NCI-H146 treated with DMSO at 0.1 percent for 48 hours (cell line): ENCODE results near the gene TEP1.
"Not testable (repeated sequence)": the region's sequence is repeated elsewhere in the genome, so short reads cannot be mapped to it uniquely, and the experiment has no call there.

ENCODE experiments used
- DNase-seq: peaks from one replicate; lab custom pipeline; 2025; ENCODE audit not compliant: unreplicated experiment; lab: John Stamatoyannopoulos, UW

The TEP1 gene

GRCh38 chr14:20412876-20413743, at the start of gene TEP1:
Gene TEP1, minus strand, starts transcription at chr14:20413501. Its CDS starts 5,062 bp downstream, at chr14:20408439.
- peak; percentile 55 for DNase-seq

DNA sequence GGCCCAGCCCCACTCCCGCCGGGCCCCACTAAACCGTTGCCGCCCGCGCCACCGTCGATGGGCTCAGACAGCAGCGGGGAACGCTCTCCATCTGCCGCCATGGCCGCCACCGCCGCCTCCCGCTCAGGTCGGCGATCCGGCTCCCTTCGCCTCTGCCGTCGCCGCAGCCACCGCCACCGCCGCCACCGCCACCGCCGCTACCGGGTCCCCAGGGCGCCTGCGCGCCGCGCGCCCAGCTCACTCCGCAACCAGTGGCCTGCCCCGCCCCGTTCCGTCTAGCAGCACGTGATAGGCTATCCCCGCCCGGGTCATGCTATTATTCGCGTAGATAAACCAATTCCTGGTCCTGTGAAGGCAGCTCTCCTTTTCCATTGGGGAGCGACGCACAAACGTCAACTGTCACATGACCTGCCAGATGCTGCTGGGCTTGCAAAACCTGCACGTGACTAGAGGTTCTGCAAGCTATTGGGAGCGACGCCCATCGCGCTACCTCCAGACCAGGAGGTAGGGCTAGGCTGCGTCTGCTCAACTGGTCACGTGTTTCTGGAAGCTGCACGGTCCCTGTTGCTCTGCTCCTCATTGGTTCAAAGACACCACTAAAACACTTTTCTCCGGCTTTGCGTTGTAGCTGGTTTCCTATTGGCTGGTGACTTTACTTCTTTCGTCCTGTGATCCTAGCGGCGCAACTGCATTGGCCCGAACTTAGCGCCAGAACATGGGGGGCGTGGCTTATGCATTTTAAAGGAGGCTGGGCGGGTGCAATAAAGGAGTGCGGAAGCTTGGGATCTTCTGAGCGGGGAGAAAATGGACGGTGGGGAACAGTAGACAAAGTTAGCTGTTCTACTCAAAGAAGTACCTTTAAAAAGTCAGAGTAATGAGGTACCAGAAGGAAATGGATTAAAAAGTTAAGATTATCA, 48.2 kb upstream of the TEP1 start, which contains the start of gene PIP4P1:
Gene PIP4P1 (minus strand): TSS at position 210 of the 917 bp plus-strand sequence. CDS start 109 bp downstream, at position 101.
- peak; percentile 99 for DNase-seq

DNA sequence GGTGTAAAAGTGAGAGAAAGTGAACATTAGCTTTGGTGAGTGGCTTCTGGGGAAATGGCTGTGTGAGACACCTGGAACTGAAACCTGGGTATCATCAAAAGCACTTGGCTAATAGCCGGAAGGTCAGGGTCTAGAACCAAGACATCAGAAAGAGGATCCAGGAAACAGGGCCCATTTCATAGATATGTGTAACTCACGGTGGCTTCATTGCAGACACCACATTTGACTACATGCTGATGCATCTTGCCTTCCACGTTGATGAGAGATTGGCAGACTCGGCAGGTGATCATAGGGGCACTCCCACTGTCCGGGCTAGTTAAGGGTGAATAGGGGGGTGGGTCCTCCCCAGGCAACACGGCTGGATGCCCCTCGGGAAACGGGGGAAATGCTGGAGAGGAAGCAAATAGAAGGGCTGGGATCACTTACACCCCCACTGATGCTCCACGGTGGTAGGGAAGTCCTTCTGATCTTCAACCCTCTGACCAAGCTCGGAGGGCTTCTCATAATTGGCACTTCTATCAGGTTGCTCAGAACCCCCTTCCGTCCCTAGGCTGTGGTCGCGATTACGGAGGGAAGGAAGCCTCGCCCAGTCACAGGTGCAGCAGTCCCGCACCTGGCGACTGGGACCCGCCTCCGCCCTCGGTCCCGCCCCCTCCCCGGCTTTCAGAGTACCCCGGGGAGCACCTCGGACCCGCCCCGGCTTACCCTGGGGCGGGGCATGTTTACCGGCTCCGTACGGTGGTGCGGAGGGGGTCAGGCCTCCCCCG, 47.3 kb upstream of the TEP1 start:
- peak; percentile 21 for DNase-seq

- DNase-seq: no peak
Observed at GRCh38 chr14:20458031-20458789, 44.9 kb upstream of the TEP1 start.

GRCh38 chr14:20456971-20457370, 43.7 kb upstream of the TEP1 start:
- DNase-seq: no peak

GRCh38 chr14:20455355-20456300, 42.3 kb upstream of the TEP1 start:
- no peak for DNase-seq

- peak; percentile 96 for DNase-seq
Observed at GRCh38 chr14:20454516-20455354, 41.4 kb upstream of the TEP1 start, which contains the start of the genes APEX1 and OSGEP. Gene APEX1, plus strand, starts transcription at chr14:20455226. Its CDS starts 420 bp downstream, at chr14:20455646. Gene OSGEP, minus strand, starts transcription at chr14:20454812. Its CDS starts 129 bp downstream, at chr14:20454683.

GRCh38 chr14:20452831-20453230, 39.5 kb upstream of the TEP1 start:
- DNase-seq: not testable (repeated sequence)

DNA sequence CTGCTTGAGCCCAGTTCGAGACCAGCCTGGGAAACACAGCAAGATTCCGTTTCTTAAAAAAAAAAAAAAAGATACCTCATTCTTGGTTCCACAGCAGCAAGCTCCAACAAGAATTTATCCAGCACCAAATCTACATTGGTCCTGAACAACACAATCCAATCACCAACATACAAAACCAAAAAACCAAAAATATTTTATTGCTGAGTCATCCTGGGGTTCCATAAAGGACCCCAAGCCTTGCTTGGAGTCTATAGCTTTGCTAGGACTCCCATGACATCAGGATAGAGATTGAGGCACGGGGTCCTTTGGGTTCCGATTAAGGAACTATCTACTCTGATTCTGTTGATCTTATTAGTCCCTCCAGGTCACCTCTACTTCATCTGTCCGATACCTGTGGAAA, 33.6 kb upstream of the TEP1 start:
- DNase-seq: no peak

DNA sequence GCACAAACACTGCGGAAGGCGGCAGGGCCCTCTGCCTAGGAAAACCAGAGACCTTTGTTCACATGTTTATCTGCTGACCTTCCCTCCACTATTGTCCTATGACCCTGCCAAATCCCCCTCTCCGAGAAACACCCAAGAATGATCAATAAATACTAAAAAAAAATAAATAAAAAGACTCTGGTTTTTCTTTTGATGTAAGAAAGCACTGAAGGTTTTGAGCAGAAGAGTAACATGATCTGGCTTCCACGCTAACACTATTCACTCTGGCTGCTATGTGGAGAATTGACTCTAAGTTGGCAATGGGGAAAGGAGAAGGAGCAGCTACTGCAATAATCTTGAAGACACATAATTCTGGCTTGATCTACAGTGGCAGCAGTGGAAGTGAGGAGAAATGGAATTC, 30.3 kb upstream of the TEP1 start:
- not testable (repeated sequence) for DNase-seq

- DNase-seq: no peak
Observed at GRCh38 chr14:20441461-20441860, 28.2 kb upstream of the TEP1 start.

DNA sequence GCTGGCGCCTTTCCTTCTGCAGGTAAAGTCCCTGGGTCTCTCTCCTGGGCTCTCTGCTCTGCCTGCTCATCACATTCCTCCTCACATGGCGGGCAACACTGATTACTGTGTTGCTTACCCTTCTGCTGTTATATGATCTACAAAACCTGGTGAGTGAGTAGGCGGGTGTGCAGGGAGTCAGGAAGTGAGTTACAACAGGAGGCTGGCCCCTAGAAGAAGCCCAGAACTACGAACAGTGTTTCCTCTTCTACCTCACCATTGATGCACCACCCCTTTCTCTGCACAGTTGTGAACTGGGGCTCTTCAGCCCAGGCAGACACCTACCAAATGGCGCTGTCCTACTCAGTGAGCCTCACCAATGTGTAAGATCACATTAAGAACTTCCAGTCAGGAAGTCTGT, 27.6 kb upstream of the TEP1 start:
- DNase-seq: no peak

- DNase-seq: no peak
Observed at GRCh38 chr14:20440465-20440864, 27.2 kb upstream of the TEP1 start.

DNA sequence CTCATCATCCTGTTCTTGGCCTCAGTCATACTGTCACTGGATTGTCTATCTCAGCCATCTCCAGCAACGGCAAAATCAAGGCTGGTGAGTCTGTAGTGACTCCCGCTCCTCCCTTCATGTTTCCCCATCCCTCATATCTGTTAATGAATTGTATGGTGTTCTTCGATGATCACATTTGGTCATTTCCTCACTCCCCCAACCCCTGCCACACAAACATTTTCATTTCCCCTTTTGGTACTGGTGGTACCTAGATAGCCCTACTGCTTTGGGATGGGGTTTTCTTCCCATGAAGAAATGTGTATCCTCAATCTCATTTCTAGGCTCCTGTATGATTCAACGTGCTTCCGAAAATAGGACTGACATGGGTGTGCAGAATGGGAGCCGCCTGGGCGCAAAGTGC, 25.4 kb upstream of the TEP1 start:
- DNase-seq: no peak

DNA sequence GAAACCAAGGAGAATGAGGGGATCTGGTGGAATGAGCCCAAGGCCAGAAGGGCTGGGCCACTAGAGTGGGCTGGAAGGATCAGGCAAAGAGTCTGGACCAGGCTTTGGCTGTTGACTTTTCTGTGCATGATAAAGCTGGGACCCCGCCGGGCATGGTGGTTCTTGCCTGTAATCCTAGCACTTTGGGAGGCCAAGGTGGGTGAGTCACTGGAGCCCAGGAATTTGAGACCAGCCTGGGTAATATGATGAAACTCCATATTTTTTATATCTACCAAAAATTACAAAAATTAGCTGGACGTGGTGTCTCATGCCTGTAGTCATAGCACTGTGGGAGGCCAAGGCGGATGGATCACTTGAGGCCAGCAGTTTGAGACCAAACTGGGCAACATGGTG, 23.1 kb upstream of the TEP1 start:
- DNase-seq: no peak

DNA sequence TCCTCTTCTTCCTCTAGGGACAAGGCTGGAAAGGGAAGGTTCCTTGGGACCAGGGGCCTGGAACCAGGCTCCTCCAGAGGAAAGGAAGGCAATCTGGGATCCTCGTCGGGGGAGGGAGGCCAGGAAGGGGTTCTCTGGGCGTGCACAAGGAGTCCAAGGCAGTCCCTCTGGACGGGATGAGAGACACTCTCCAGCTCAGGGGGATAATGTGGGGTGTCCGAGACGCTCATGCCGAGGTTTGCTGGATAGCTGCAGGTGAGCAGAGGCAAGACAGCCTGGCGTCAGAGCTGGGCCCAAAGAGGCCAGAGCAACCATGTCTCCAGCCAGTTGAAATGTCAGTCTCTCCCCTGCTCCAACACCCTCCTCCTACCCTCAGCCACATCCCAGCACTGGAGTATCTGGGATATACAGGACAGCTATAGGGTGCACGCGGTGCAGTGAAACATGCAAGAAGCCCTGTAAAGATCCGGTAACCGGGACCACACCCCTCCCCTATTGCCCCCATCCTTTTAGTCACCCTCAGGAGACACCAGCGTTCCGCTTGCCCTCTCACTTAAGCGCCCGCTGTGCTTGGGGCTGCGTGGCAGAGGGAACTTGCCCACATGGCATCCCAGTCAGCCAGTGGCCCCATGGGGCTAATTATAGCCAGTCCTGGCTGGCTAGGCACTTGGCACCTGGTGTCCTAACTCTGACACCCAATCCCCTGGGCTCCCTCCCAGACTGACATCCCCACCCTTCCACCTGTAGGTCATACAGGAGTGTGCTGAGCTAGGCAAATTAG, 22.5 kb upstream of the TEP1 start, which contains the start of gene KLHL33:
Gene KLHL33 (minus strand): TSS at position 585 of the 781 bp plus-strand sequence. CDS start 355 bp downstream, at position 230.
- DNase-seq: no peak
